HepG2 (cell line): ENCODE data around the gene CAPN10. TPM values are rescaled to one million over a fixed set of nuclear protein-coding genes. Genes with fewer than 3 reads are reported as not detected.

Experiments used
- AGO1 ChIP-seq: fragments of 200-400 bp; formaldehyde crosslinking; IDR thresholded peaks from 2 replicates; pipeline ENCODE4 v1.6.1; 2017; ENCODE audit warnings: mild to moderate bottlenecking, low read depth, low read length, moderate library complexity; ENCODE audit not compliant: poor library complexity, severe bottlenecking
- CCAR2 ChIP-seq: fragments of 200-400 bp; formaldehyde crosslinking; optimal IDR thresholded peaks from 2 replicates; pipeline ENCODE3; 2018; ENCODE audit warnings: low read depth, mild to moderate bottlenecking, low read length, moderate library complexity
- CHCHD3 ChIP-seq: sonication (generic); formaldehyde crosslinking; IDR thresholded peaks from 2 replicates; pipeline ENCODE4 v1.8.0; 2022; ENCODE audit warnings: mild to moderate bottlenecking, missing genetic modification reagents, moderate library complexity
- GFI1 ChIP-seq: sonication (generic); formaldehyde crosslinking; IDR thresholded peaks from 2 replicates; pipeline ENCODE4 v1.5.0; 2020; ENCODE audit warnings: missing genetic modification reagents, mild to moderate bottlenecking, borderline replicate concordance
- HDAC6 ChIP-seq: fragments of 200-600 bp; sonication (generic); IDR thresholded peaks from 2 replicates; pipeline ENCODE4 v1.7.0; 2017; ENCODE audit warnings: mild to moderate bottlenecking, antibody characterized with exemption, low read length, low read depth
- MBD4 ChIP-seq: IDR thresholded peaks from 2 replicates; pipeline ENCODE4 v1.6.1; 2012; ENCODE audit warnings: low read length, inconsistent platforms, borderline replicate concordance
- MTF2 ChIP-seq: sonication (generic); formaldehyde crosslinking; IDR thresholded peaks from 2 replicates; pipeline ENCODE4 v1.5.0; 2020; ENCODE audit warnings: missing genetic modification reagents, borderline replicate concordance
- MXD3 ChIP-seq: IDR thresholded peaks from 2 replicates; pipeline ENCODE4 v1.6.1; 2016; ENCODE audit warnings: mild to moderate bottlenecking, missing biosample characterization, missing genetic modification reagents
- MXD4 ChIP-seq: IDR thresholded peaks from 2 replicates; pipeline ENCODE4 v1.6.1; 2016; ENCODE audit warnings: mild to moderate bottlenecking, missing biosample characterization, missing genetic modification reagents
- NR1H2 ChIP-seq: sonication (generic); formaldehyde crosslinking; IDR thresholded peaks from 2 replicates; pipeline ENCODE4 v1.8.1; 2022; ENCODE audit warnings: low read depth, missing genetic modification reagents, borderline replicate concordance
- RNF2 ChIP-seq: fragments of 450-650 bp; conservative IDR thresholded peaks from 2 replicates; pipeline ENCODE4 v1.6.1; 2016; ENCODE audit warnings: low read depth
- RXRB ChIP-seq: IDR thresholded peaks from 2 replicates; pipeline ENCODE4 v1.6.1; 2016; ENCODE audit warnings: borderline replicate concordance, missing genetic modification reagents, missing compliant biosample characterization
- SAFB2 ChIP-seq: sonication (generic); formaldehyde crosslinking; IDR thresholded peaks from 2 replicates; pipeline ENCODE4 v1.5.1; 2020; ENCODE audit warnings: missing genetic modification reagents, low read depth, mild to moderate bottlenecking, borderline replicate concordance
- SMAD9 ChIP-seq: sonication (generic); formaldehyde crosslinking; IDR thresholded peaks from 2 replicates; pipeline ENCODE4 v1.5.1; 2020; ENCODE audit warnings: mild to moderate bottlenecking, missing genetic modification reagents
- SNRNP70 ChIP-seq: fragments of 200-400 bp; formaldehyde crosslinking; IDR thresholded peaks from 2 replicates; pipeline ENCODE4 v1.6.1; 2017; ENCODE audit warnings: mild to moderate bottlenecking, low read depth, low read length, moderate library complexity
- ZKSCAN5 ChIP-seq: sonication (generic); formaldehyde crosslinking; IDR thresholded peaks from 2 replicates; pipeline ENCODE4 v1.5.1; 2020; ENCODE audit warnings: mild to moderate bottlenecking, missing genetic modification reagents
- ZNF143 ChIP-seq: sonication (generic); formaldehyde crosslinking; IDR thresholded peaks from 2 replicates; pipeline ENCODE4 v1.4.0; 2020; ENCODE audit warnings: missing genetic modification reagents
- ZNF251 ChIP-seq: sonication (generic); formaldehyde crosslinking; IDR thresholded peaks from 2 replicates; pipeline ENCODE4 v1.9.0; 2021; ENCODE audit warnings: mild to moderate bottlenecking, missing genetic modification reagents
- ZNF451 ChIP-seq: sonication (generic); formaldehyde crosslinking; IDR thresholded peaks from 2 replicates; pipeline ENCODE4 v1.5.0; 2020; ENCODE audit warnings: mild to moderate bottlenecking, missing genetic modification reagents
- ZNF567 ChIP-seq: sonication (generic); formaldehyde crosslinking; IDR thresholded peaks from 2 replicates; pipeline ENCODE4 v1.8.1; 2023; ENCODE audit warnings: mild to moderate bottlenecking, missing genetic modification reagents, borderline replicate concordance
- ZNF605 ChIP-seq: sonication (generic); formaldehyde crosslinking; IDR thresholded peaks from 2 replicates; pipeline ENCODE4 v1.8.0; 2022; ENCODE audit warnings: mild to moderate bottlenecking, missing genetic modification reagents
- ZNF709 ChIP-seq: sonication (generic); formaldehyde crosslinking; IDR thresholded peaks from 2 replicates; pipeline ENCODE4 v1.5.0; 2020; ENCODE audit warnings: mild to moderate bottlenecking, missing genetic modification reagents
- ZNF710 ChIP-seq: sonication (generic); formaldehyde crosslinking; IDR thresholded peaks from 2 replicates; pipeline ENCODE4 v1.5.0; 2020; ENCODE audit warnings: mild to moderate bottlenecking, missing genetic modification reagents, borderline replicate concordance
- polyA plus RNA-seq, 8 experiments: library from polyadenylated mRNA; depleted of rRNA in 3 of 8; stranded (reverse) in 7 of 8; unstranded in 1 of 8; fragments of >200 nt; fragmentation: Illumina TruSeq in 4 of 8; extraction: Trizol in 4 of 8; gene quantifications; 2 replicates each; pipeline versions ENCODE4 v1.2.1 to v1.2.3, GENCODE V29; 2011 to 2016; ENCODE audit warnings: low read depth in 4 of 8, missing spikeins in 1 of 8, mixed read lengths in 1 of 8; ENCODE audit not compliant: insufficient read depth in 1 of 8
- total RNA-seq, 5 experiments: library from RNA; depleted of rRNA; stranded (reverse); fragments of >200 nt; fragmentation: Illumina TruSeq; extraction: Trizol; gene quantifications; 2 replicates each; pipeline ENCODE4 v1.2.3, GENCODE V29; 2016; ENCODE audit warnings: low read depth in 1 of 5
- TF ChIP-seq, protein P1 (sequence below): sonication (generic); formaldehyde crosslinking; IDR thresholded peaks from 2 replicates; pipeline ENCODE4 v1.4.0; 2020; ENCODE audit warnings: missing genetic modification reagents
- TF ChIP-seq, protein P2 (sequence below): sonication (generic); formaldehyde crosslinking; IDR thresholded peaks from 2 replicates; pipeline ENCODE4 v1.4.0; 2020; ENCODE audit warnings: missing genetic modification reagents

CAPN10 gene
- total and polyA plus RNA-seq, 2 of the 13 experiments (the other 11 are each of a cell fraction or from before 2014, with no cell fraction given) = 27.6 to 32.4 TPM

- no peak for TF ChIP-seq SAFB2
- no peak; the same call in 1 of the 2 replicates for TF ChIP-seq CHCHD3 (CRISPR knock-in tag)
- TF ChIP-seq ZKSCAN5 = no peak
- TF ChIP-seq SNRNP70 = no peak
- TF ChIP-seq, protein P1, sequence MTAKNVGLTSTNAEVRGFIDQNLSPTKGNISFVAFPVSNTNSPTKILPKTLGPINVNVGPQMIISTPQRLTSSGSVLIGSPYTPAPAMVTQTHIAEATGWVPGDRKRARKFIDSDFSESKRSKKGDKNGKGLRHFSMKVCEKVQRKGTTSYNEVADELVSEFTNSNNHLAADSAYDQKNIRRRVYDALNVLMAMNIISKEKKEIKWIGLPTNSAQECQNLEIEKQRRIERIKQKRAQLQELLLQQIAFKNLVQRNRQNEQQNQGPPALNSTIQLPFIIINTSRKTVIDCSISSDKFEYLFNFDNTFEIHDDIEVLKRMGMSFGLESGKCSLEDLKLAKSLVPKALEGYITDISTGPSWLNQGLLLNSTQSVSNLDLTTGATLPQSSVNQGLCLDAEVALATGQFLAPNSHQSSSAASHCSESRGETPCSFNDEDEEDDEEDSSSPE (CRISPR knock-in tag) = no peak
- peak; percentile 57; the same call in 1 of the 2 replicates for TF ChIP-seq ZNF709
- no peak for TF ChIP-seq RXRB
- TF ChIP-seq ZNF251 (CRISPR knock-in tag) = no peak
- TF ChIP-seq MXD4 (CRISPR knock-in tag) = peak; percentile 60; the same call in 1 of the 2 replicates
- no peak for TF ChIP-seq MBD4
- TF ChIP-seq ZNF143 (CRISPR knock-in tag) = no peak
- TF ChIP-seq GFI1 = no peak
- TF ChIP-seq RNF2 = no peak
- TF ChIP-seq MXD3 (CRISPR knock-in tag) = no peak
- TF ChIP-seq ZNF605 = no peak
- TF ChIP-seq ZNF451 = peak; percentile 77; the same call in 1 of the 2 replicates
- no peak for TF ChIP-seq ZNF710 (CRISPR knock-in tag)
- no peak for TF ChIP-seq HDAC6
- TF ChIP-seq ZNF567 (CRISPR knock-in tag) = no peak
- peak; percentile 53 for TF ChIP-seq AGO1
- TF ChIP-seq, protein P2, sequence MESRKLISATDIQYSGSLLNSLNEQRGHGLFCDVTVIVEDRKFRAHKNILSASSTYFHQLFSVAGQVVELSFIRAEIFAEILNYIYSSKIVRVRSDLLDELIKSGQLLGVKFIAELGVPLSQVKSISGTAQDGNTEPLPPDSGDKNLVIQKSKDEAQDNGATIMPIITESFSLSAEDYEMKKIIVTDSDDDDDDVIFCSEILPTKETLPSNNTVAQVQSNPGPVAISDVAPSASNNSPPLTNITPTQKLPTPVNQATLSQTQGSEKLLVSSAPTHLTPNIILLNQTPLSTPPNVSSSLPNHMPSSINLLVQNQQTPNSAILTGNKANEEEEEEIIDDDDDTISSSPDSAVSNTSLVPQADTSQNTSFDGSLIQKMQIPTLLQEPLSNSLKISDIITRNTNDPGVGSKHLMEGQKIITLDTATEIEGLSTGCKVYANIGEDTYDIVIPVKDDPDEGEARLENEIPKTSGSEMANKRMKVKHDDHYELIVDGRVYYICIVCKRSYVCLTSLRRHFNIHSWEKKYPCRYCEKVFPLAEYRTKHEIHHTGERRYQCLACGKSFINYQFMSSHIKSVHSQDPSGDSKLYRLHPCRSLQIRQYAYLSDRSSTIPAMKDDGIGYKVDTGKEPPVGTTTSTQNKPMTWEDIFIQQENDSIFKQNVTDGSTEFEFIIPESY = no peak
- no peak for TF ChIP-seq NR1H2
- no peak for TF ChIP-seq SMAD9 (CRISPR knock-in tag)
- TF ChIP-seq MTF2 (CRISPR knock-in tag) = no peak
- no peak for TF ChIP-seq CCAR2
Measured at GRCh38 chr2:240568678-240569522, 17.6 kb upstream of the CAPN10 start (continued).
